CD4-positive, alpha-beta T cell treated with Interleukin-1 beta for 1 hour (primary cell): Measurements from ENCODE around the gene TXNRD1.
"Not testable (repeated sequence)": the region's sequence is repeated elsewhere in the genome, so short reads cannot be mapped to it uniquely, and the experiment has no call there.

ENCODE experiments used
- DNase-seq, 2 donors: peaks; one replicate each; pipeline ENCODE4 v3.0.0-alpha.2; 2020 to 2022

Gene TXNRD1

DNA sequence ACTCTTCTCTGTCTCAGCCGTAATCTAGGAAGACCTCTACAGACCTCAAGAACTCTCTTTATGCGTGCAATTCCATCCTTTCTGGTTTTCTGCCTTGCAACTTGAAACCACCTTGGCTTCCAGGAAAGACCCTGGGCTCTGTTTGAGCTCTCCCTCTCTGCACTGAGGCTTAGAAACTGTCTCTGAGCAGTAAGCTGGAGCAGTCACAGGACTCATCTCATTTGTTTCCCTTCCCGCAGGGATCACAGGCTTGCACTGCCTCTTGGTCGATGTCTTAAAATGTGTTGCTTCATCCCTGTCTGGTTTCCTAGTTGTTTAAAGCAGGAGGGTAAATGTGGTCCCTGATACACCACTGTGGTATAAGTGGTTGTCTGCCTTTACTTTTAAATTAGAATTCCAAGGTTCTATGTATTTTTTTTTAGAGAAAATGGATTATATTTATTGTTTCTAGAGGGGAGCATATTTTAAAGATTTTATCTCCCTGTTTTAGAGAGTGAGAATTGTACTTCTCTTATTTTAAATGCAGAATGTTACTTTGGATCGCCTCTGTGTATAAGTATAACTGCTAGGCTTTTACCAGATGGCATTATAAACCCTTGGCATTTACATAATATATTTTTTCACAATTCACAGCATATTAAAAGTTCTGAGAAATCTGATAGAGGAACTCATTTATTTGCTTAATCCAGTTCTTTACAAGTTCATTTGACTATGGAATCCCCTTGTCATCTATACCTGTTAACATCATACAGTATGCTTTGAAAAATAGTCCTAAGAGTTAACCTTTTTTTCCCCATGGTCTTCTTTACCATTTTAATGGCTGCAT, 114.3 kb downstream of the TXNRD1 start:
- DNase-seq, result no peak

DNA sequence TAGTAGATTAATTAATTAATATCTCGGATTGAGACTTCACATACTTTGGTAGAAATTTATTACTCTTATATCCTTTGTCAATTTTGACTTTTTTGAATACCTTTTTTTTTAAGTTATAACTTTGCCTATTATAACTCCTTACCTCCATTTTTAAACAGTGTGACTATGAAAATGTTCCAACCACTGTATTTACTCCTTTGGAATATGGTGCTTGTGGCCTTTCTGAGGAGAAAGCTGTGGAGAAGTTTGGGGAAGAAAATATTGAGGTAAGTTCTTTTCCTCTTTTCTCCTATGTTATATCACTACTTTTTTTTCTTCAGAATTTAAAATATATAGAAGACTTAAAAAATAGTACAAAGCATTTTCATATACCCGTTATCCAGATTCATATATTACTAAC, 115.8 kb downstream of the TXNRD1 start:
- no peak for DNase-seq

DNA sequence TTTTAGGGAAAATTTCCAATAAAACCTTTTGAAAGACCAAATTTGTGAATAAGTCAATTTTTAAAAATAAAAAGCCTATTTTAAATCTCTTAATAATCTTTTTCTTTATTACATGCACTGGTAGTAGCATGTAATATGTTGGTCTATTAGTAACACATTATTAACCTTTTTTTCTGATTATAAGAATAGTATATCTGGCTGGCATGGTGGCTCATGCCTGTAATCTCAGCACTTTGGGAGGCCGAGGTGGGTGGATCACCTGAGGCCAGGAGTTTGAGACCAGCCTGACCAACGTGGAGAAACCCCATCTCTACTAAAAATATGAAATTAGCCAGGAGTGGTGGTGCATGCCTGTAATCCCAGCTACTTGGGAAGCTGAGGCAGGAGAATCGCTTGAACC, 116.7 kb downstream of the TXNRD1 start:
- not testable (repeated sequence) for DNase-seq

DNA sequence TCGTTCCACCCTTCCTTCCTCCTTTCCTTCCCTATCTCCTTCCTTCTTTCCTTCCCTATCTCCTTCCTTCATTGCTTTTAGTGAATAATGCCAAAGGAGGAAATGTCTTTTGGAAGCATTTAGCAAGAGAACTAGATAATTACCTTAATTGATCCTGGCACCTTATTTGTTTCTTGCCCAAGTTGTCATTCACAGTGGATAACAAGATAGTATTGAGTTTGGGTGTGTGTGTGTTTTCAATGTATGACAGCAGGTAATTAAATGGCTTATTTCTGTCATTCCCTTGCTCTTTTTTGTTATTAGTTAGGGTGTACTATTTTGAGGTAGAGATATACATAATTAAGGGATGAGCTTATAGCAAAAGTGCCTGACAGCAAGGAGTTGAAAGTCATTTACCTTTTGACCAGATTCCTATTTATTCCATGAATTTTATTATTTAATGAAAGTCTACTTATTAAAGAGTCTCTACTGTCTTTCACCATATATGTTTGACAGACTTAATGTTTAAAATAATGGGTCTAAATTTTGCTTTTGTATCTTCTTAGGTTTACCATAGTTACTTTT, 118.2 kb downstream of the TXNRD1 start:
- DNase-seq, result no peak

DNA sequence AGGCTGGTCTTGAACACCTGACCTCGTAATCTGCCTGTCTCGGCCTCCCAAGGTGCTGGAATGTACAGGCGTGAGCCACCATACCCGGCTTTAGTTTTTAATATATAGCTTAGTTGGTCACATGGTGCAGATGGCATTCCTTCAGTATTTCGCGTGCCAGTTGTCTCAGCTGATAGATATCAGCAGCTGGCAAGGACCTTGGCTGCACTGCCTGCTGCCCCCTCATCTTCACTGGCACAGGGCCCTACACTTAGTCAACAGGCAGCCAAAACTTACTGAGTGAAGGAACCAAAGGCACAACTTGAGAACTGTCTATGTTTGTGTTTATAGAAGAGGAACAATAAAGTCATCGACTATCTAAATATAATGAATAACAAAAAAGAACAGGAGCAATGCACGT, 119.0 kb downstream of the TXNRD1 start:
- no peak for DNase-seq

DNA sequence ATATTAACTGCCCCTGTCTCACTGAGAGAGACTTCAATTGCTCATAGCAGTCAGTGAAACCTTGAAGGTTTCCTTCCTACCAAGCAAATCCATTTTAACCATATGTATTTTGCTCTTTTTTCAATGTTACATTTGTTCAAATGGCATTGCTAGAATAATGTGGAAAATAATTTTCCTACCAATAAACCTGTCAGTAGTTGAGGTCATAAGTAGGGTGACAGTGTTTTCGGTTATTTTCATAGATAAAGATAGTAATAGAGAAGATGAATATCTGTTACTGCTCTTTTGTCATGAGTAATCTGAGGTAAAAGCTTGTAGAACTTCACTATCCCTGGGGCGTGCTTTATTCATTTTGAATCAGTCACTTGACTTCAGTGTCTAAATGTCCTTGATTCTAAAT, 120.5 kb downstream of the TXNRD1 start:
- DNase-seq, result no peak

DNA sequence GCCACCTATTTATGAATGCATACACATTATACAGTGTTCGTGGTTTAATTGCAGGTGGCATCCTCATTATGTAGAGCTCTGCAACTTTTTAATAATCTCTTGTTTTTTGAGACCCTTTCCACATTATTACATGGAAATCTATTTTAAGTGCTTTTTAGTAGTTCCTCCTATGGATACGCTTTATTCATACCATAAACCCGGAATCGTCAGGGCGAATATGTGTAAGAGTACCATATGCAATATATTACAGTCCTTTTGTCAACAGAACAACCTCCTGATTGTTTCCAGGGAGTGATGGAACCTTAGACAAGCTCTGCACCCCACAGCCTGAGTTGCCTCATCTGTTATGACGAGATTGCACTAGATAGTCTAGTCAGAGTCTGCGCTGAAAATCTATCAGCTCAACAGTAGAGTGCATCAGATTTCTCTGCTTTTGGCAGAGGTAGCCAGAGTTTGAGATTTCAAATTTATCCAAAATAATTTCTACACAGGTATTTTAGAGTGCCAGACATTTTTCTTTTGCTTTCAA, 121.5 kb downstream of the TXNRD1 start:
- no peak for DNase-seq

DNA sequence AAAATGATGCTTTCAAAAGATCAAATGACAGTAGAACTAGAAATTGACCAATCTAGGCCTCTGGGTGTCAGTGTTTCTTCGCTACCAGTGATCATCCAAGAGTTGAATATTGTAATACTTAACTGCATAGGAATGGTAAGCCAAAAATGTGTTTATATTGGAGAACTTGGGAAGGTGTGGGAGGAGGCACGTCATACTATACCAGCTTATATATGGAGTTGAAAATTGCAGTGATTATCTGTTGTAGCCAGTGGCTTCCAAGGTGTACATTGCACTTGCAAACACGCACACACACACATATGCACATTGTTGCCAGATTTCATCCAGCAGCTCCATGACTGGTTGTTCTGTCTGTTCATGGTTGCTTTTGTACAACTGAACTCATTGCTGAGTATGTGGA, 124.1 kb downstream of the TXNRD1 start:
- no peak for DNase-seq

DNA sequence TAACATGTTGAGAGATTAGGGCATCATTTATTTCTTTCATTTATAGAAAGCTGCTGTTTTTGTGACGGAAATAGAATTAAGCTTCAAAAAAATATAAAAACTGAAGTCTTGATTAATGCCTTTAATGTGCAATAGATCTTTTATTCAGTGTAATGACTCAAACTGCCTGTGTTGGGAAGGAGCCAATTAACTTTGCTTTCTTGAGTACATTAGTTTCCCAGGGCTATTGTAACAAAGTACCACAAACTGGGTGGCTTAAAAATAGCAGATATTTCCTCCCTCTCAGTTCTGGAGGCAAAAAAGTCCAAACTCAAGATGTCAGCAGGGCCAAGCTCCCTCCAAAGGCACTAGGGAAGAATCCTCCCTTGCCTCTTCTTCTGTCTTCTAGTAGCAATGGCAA, 124.6 kb downstream of the TXNRD1 start:
- no peak for DNase-seq

DNA sequence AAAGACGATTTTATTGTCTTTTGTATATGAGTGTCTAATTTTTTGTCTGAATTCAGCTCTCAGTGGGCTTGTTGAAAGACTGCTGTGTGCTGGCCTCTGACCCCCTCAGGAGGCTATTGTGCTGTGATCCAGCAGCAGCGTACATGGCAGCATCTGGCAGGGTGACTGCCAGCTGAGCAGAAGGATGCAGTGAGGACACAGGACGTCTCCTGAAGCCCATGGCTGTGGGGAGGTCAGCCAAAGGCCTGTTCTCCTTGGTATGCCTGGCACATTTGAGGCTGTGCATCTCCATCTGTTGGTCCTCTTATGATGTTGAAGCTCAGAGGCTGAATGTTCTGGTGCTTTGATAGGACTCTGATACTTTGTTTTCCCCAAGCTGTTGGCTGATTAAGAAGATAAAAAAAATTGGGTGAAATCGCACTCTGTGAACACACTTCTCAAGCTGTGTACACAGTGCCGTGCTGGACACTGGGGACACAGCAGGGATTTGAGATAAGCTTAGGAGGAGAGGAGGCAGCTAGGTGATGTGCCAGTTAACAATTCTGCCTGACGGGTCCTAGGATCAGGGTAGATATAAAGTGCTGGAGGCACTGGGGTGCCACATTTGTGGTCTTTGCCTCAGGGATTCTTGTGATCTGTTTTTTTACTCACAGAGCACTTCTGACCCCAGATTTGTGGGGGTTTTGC, 125.5 kb downstream of the TXNRD1 start:
- no peak for DNase-seq

DNA sequence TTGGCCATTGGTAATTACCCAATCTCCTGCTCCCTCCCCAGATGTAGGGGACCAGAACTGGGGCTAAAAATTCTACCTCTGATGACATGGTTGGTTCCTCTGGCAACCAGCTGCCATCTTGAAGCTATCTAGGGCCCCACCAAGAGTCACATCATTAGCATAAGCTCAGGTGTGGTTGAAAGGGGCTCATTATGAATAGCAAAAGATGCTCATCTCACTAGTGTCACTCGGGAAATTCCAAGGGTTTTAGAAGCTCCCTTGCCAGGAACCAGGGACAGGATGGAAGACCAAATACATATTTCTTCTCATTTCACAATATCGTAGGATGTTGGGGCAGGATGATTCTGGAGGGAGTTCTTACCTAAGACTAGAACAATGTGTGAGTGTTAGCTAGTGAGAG, 126.6 kb downstream of the TXNRD1 start:
- no peak for DNase-seq

DNA sequence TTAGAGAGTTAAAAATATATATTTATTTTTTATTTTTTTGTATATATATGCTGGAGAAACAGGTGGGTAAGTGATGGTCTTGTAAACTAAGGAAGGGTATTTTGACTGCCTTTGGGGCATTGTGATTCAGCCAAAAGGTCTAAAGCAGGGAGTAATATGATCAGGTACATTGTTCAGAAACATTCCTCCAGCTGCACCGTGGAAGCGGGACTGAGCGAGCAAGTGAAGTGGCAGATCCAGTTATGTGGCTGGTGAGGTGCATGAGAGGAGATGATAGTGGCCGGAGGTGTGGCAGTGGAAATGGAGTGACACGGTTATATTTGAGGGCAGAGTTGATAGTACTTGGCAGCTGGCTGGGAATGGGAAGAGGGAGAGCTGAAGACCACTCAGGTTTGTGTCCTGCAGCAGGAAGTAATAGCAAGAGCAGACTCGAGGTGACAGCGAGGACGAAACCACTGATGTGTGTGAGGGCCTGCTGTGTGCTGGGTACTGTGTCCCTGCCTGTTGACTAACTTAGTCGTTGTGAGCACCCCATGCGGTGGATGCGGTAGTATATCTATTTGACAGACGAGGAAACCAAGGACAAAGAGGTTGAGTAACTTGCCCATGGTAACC, 127.2 kb downstream of the TXNRD1 start:
- no peak for DNase-seq

DNA sequence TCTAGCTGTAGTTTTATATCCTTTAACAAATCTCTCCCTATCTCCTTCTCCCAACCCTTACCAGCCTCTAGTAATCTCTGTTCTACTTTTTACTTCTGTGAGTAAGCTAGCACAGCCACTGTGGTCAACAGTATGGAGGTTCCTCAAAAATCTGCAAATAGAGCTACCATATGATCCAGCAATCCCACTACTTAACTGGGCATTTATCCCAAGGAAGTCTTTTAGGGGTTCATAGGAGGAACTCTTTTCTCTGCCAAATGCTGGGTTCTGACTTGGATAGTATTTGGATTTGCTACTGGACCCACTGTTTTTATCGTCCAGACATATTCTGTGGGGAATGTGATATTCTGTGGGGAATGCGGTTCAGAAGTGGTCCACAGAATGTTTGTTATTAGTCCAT, 129.1 kb downstream of the TXNRD1 start:
- no peak for DNase-seq

DNA sequence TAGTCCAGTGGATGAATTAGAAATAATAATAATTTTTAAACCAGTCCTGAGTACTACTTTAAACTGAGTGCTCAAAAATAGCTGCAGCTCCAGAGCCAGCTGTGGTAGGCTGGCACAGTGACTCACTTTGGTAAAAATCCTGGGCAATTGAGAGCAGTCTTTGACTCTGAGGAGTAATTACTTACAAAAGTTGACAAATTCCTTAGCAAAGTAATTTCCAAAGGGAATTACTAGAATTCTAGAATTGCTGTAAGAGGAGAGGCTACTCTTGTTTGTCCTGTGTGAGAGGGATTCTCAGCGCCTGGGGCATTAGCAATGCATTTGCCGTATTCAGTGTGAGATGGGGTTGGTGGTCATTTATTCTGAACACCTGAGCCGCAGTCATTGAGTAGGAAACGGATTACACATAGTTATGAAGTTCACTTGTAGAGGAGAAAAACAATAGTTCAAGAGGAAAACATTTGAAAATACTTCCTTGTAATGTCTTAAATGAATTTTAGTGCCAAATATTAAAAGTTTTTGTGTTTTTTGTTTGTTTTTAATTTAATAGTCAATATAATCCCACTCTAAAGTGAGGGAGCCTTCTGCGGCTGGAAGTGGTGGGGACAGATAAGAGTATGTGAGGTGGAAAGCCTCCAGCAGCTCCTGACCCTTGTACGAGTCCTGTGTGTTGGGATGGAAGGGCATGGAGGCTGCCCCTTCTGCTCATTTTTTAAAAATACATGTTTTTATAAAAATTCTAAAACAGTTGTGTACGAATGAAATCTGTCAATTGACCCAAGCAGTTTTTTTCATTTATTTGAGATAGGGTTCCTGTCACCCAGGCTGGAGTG, 129.9 kb downstream of the TXNRD1 start:
- DNase-seq, result no peak

DNA sequence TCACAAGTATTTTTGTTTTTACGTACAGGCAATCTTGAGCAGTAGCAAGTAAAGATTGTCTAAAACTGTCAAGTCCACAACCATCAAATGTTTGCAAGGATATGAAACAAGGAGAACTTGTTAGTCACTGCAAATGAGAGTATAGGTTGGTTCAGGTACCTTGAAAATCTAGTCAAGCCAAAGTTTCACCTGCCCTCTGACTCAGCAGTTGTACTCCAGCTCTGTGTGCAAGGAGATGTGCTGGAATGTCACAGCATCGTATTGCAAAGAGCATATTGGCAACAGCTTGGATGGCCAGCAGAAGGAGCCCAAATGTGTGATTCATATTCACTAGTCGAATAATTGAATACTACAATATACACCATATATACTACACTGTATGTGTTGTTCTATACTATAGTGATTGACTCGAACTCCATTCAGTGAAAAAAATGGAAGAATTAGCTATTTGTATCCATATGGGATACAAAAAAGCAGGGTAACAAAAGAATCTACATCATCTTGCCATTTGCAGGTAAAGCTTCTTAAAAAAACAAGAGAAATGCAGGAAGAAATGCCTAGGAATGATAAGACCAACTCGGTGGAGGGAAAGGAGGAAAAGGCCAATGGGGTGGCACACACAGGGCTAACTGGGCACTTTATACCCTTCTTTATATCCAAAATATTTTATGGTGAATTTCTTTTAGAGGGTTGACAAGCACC, 131.9 kb downstream of the TXNRD1 start:
- no peak for DNase-seq

DNA sequence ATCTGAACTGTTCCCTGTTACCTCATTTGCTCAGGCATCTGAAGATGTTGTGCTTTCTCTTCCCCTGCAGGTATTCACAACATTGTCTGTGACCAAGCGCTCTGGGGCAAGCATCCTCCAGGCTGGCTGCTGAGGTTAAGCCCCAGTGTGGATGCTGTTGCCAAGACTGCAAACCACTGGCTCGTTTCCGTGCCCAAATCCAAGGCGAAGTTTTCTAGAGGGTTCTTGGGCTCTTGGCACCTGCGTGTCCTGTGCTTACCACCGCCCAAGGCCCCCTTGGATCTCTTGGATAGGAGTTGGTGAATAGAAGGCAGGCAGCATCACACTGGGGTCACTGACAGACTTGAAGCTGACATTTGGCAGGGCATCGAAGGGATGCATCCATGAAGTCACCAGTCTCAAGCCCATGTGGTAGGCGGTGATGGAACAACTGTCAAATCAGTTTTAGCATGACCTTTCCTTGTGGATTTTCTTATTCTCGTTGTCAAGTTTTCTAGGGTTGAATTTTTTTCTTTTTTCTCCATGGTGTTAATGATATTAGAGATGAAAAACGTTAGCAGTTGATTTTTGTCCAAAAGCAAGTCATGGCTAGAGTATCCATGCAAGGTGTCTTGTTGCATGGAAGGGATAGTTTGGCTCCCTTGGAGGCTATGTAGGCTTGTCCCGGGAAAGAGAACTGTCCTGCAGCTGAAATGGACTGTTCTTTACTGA, 132.9 kb downstream of the TXNRD1 start:
- DNase-seq, result no peak

DNA sequence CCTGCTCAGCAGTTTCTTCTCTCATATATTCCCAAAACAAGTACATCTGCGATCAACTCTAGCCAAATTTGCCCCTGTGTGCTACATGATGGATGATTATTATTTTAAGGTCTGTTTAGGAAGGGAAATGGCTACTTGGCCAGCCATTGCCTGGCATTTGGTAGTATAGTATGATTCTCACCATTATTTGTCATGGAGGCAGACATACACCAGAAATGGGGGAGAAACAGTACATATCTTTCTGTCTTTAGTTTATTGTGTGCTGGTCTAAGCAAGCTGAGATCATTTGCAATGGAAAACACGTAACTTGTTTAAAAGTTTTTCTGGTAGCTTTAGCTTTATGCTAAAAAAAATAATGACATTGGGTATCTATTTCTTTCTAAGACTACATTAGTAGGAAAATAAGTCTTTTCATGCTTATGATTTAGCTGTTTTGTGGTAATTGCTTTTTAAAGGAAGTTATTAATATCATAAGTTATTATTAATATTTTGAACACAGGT, 133.5 kb downstream of the TXNRD1 start:
- DNase-seq, result no peak

DNA sequence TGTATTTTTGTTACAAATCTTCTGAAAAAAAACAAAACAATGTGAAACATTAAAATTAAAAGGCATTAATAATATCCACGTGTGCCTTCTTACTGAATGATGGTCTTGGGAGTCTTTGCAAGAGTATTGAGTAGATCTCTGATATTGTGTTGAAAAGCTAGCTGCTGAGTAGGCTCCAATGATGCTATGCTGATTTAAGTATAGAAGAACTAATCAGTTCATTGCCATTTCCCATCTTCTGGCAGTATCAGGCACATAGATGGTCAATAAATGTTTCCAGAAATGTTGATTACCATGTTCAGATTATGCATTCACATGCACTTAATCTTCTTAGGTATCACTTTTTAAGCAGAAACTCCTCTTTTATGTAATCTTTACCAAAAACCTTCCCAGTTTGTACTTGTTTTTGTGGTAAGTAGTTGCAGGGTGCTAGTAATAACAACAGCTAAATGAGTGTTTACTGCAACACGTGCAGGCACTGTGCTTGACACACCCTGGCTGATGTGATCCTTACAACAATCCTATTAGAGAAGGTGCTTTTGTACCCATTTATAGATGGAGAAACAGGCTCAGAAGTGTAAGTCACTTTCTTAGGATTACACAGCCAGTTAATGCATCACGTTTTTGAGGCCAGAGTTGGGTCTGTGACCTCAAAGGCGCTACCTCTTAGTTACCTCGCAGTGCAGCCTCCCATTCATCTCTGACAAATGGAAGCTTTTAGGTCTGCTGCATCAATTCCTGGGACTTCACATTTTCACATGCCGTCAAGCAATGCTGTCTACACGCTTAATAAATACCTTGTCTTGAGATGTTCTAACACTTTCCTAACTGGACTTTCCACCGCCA, 134.9 kb downstream of the TXNRD1 start:
- DNase-seq, result no peak

DNA sequence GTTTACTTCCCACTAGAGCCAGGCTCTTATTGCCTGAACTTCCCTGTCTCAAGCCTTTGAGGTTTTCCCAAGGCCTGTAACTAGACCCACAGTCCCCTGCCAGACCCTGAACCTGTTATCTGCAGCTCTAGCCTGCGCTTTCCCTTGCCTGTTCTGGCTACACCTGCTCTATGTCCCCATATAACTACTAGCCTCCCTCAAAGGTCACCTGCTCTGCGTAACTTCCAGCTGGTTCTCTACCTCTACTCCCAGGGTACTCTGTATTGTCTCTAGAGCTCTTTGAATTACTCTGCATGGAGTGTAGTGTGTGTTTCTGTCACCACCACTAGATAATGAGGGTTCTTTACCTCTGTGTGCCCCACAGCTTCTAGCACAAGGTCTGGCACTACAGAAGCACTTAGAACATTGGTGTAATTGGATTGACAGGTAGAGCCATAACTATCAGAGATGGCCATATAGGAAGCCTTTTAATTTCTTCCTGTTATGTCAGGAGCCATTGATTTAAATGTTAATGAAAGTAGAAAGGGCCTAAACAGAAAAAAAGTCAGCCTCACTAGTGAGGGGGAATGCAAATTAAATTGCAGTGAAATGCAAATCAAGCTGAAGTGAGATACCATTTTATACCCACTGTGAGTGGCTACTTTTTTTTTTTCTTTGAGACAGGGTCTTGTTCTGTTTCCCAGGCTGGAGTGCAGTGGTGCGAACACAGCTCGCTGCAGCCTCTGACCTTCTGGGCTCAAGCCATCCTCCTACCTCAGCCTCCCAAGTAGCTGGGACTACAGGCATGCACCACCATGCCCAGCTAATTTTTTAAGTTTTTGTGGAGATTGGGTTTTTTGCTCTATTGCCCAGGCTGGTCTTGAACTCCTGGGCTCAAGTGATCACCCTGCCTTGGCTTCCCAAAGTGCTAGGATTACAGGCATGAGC, 135.7 kb downstream of the TXNRD1 start:
- DNase-seq, result no peak
